ENCODE measurements around the gene TSPEAR.

TSPEAR gene

GRCh38 chr21:44718571-44718970 lies 7.2 kb upstream of the TSPEAR start:
- no peak for DNase-seq

DNA sequence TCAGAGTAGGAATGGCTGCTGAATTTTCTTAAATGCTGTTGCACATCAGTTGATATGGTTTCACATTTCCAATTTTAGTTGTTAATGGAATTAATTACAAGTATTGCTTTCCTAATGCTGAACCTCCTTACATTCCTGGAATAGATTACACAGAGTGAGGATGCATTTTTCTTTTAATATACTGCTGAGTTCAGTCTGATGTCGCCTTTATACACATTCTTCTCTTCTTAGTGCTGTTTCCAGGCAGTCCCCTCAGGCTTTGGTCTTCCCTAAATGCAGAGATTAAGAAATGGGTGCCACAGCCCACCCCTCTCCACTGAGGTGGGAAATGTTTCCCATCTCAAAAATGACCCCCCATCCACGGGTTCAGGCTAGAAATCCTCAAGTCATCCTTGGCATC lies 6.7 kb upstream of the TSPEAR start:
- no peak for DNase-seq

GRCh38 chr21:44716984-44717383 lies 5.6 kb upstream of the TSPEAR start:
- no peak for DNase-seq

DNA sequence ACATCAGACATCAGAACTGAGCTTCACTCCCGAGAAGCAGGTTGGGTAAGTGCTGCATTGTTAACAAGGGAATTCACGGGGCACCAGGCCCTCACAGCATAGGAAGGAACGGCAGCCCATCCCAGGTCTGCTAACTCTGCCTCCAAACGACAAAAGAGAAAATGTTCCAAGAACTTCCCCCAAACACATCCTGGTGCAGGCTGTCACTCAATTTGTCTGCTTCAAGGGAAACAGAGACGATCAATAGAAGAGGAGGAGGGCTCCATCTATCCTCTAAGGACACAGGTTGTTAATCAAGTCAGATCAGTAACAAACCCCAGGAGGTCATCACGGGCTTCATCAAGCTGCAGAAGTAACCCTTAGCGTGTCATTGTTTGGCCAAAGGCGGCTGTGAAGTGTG lies 3.5 kb upstream of the TSPEAR start:
- DNase-seq = peak; percentile 29

GRCh38 chr21:44713846-44714245 lies 2.5 kb upstream of the TSPEAR start:
- DNase-seq = peak; percentile 25

- peak; percentile 23 for DNase-seq
Observed at GRCh38 chr21:44713130-44713529, 1.8 kb upstream of the TSPEAR start.

DNA sequence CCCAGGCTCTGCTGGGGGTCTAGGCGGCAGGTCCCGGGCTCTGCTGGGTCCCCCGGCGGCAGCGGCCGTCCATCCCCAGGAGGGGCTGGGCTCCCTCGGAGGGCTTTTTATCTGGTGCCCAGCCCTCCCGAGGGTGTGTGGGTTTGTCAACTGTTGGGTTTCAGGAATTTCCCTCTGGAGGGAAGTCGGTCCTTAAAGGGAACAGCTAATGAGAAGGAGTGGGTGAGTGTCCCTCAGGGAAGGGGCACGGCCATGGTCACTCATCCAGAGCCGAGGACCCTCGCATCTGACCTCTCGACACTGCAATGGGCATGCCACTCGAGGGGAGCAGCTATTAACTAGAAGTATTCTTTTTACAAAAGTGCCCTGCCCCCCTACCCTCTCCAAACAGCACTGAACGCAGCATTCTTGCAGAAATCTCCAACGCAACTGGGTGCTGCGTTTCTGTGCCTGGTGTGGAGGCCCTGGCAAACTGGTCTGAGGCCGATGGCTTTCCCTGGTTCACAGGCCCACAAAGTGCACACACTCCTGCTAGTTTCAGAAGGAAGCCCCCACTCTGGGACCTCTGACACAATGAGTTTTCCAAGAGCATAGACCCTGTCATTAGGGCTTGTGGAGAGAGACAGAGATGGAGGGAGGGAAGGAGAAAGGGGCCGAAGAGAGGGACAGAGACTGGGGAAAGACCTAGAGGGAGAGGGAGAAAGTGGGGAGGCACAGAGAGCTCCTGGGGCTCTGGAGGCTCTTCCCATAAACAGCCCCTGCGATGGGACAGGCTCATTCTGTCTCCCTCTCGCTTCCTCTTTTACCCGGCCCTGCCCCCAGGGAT lies 1.0 kb upstream of the TSPEAR start:
- DNase-seq = peak; percentile 43

GRCh38 chr21:44710756-44711326 lies 531 bp downstream of the TSPEAR start:
- no peak for DNase-seq

- DNase-seq = peak; percentile 53
Observed at GRCh38 chr21:44710294-44710665, 1.1 kb downstream of the TSPEAR start.

GRCh38 chr21:44709426-44710293 lies 1.7 kb downstream of the TSPEAR start:
- DNase-seq = peak; percentile 54

DNA sequence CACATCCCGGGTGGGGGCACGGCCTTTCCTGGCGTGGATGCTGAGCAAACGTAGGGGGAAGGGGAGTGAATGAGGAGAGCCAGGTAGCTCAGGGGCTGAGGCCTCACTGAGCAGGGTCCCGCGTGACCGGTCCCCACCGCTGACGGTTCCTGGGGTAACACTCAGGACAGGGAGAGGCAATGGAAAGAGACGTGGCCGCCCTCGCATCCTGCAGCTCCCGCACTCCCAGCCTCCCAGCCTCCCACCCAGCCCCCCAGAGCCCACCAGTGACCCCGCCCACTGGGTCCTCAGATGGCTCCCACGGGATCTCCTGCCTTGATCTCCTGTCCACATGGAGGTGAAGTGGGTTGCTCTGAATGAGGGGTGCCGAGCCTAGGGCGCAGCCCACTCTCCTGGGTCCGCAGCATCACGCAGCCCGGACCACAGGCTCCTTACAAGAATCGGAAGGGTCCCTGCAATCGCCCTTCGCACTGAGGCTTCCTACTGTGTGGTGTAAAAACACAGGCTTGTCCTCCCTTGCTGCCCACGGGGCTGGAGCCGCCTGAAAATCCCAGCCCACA lies 2.4 kb downstream of the TSPEAR start:
- peak; percentile 48 for DNase-seq

GRCh38 chr21:44708213-44708865 lies 3.0 kb downstream of the TSPEAR start:
- DNase-seq = peak; percentile 51

GRCh38 chr21:44706706-44707581 lies 4.4 kb downstream of the TSPEAR start:
- DNase-seq = peak; percentile 48

DNA sequence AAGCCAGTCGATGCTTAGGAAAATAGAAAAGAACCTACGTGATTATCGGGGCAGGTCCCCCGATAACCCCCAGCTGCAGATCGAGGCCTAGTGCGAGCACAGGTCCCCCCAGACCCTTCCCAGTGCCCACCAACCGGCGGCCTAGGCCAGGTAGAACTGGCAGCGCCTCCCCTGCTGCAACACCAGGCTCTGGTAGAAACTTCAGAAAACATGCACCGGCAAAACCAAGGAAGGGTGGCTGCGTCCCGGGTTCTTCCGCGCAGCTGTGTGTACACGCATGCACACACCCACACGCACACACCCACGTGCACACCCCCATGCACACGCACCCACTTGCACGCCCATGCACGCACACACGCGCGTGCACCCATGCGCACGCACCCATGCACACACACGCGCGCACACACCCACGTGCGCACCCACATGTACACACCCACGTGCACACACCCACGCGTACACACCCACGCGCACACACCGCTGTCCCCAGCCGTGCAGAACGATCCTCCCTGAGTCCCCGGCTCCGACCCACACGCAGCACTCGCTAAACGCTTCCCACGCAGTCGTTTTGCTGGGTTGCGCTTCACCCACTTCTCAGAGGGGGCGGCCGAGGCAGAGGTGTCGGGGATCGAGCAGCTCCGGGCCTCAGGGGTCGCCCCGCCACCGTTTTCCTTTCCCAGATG lies 5.2 kb downstream of the TSPEAR start:
- peak; percentile 39 for DNase-seq

DNA sequence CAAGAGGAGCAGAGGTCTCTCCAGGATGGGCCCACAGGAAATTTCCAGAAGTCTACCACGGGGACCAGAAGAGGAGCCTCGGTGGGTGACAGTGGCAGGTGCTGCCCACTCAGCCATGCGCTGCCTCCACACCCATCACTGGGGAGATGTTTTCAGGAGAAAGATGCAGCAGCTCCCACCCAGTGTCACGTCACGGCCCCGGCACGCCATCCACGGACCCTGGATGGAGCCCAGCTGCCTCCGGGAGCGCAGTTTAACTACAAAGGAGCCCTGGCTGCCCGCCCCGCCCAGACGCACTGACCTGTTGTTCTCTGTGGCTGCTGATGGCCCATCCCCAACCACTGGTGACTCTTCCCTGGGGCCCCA lies 6.8 kb downstream of the TSPEAR start:
- peak; percentile 42 for DNase-seq

DNA sequence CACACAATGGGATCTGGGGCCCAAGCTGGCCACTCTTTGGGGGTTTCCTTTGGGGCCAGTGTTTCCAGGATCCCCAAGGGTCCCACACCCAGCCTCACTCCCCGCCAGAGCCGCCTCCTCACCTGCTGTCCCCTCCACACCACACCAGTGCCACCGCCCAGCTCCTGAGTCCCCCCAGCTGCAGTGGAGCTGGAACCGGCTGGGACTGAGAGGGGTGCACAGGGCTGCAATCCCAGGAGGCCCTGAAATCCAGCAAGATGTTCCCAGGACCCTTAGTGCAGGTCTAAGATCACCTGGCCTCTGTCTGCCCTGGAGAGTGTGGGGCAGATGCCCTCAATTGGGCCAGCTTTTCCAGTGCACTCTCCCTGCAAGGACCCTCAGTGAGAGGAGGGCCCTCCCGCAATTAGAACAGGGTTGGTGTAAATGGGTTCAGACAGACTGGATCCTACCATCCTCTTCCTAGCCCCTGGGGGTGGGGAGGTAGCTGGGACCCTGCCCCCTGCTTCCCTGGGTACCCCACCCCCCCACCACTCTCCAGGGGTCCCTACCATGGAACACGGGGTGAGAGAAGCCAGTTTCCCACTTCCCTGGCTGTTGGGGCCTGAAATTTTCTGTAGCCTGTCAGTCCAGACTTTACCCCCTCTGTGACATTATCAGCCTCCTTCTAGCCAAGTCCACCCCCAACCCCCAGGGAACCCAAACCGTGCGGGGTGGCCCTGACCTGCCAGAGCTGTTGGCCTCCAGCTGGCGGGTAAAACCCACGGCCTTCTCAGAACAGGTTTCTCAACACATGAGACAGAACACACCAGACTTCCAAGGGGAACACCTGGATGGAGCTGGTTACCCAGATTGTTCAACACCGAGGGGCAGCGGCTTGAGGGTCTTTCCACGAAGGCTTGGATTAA lies 7.4 kb downstream of the TSPEAR start:
- peak; percentile 42 for DNase-seq

DNA sequence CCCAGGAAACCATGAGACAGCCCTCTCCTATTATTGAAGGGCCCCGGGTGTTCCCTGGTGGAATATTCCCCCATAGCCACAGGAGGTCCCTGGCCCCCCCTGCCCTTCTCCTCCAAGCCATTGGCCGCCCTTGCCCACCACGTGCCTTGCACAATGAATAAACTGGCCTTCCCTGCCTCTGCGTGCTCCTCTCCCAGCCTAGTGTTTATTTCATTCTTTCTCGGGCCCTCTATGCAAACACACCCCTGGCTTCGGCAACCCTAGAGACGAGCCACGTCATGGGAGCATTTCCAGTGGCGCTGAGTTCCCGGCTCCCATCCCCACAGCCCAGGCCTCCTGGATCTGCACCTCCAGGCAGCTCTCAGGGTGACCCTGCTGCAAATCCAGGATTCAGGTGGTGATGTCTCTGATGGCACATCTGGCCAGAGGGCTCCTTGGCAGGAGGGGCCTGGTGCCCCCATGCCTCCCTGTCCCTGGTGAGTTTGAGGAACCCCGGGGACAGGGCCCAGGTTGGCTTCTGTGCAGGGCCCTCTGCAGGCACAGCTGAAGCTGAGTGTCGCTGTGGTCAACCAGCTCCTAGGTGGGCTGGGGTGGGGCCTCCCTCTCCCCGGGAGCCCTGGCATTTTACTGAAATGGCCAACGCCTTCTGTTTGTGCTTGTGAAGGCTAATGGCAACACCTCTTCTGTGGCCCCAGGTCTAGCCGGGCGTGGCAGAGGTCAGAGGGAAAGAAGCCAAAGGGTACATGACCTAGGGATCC lies 8.2 kb downstream of the TSPEAR start:
- peak; percentile 44 for DNase-seq

DNA sequence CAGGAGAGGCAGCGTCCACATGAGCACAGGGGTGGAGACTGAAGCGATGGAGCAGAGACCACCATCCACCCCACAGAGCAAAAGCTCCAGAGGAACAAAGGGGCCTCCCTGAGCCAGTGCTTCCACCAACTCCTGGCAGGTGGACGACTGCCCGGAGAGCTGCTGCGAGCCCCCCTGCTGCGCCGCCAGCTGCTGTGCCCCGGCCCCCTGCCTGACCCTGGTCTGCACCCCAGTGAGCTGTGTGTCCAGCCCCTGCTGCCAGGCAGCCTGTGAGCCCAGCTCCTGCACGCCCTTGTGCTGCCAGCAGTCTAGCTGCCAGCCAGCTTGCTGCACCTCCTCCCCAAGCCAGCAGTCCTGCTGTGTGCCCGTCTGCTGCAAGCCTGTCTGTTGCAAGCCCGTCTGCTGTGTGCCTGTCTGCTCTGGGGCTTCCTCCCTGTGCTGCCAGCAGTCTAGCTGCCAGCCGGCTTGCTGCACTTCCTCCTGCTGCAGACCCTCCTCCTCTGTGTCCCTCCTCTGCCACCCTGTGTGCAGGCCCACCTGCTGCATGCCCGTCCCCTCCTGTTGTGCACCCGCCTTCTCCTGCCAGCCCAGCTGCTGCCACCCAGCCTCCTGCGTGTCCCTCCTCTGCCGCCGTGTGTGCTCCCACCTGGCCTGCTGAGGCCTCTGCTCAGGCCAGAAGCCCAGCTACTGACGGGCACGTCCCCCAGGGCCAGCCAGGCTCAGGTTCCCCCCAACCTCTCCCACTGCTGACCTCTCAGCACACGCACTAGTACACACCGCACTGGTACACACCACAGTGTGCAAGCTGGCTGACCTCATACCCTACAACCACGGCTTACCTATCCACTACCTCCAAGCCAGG lies 9.0 kb downstream of the TSPEAR start:
- peak; percentile 37 for DNase-seq
